H7 (cell line): ENCODE data around the gene CTAGE15. TPM values are rescaled to one million over a fixed set of nuclear protein-coding genes. Genes with fewer than 3 reads are reported as not detected.
"Not testable (repeated sequence)": the region's sequence is repeated elsewhere in the genome, so short reads cannot be mapped to it uniquely, and the experiment has no call there.

Source experiments
- DNase-seq: peaks from one replicate; pipeline ENCODE4 v3.0.0; 2012
- H3K27me3 ChIP-seq: 2 replicates; pipeline ENCODE4 v1.6.0; 2011; ENCODE audit warnings: mild to moderate bottlenecking, low read length; ENCODE audit not compliant: control insufficient read depth, insufficient read depth
- H3K36me3 ChIP-seq: replicated peaks from 2 replicates; pipeline ENCODE4 v1.5.1; 2011; ENCODE audit warnings: low read length; ENCODE audit not compliant: control insufficient read depth, insufficient read depth
- H3K4me3 ChIP-seq: 2 replicates; pipeline ENCODE4 v1.5.1; 2011; ENCODE audit warnings: low read depth, mild to moderate bottlenecking, control low read depth, low read length, moderate library complexity; ENCODE audit not compliant: insufficient read depth
- total RNA-seq: library from RNA; depleted of rRNA; stranded (reverse); fragments of >200 nt; shearing (Covaris generic); gene quantifications from 2 replicates; pipeline ENCODE4 v1.2.3, GENCODE V29; 2014; rRNA removed

Gene CTAGE15
- total RNA-seq, 1 experiment from 2014 or later, result 0.28 TPM

GRCh38 chr7:143603549-143603948 is 31.9 kb downstream of the CTAGE15 start:
- H3K36me3 ChIP-seq, DNase-seq: not testable (repeated sequence)

GRCh38 chr7:143606088-143606487 is 34.5 kb downstream of the CTAGE15 start:
- DNase-seq, H3K4me3 ChIP-seq, H3K36me3 ChIP-seq, H3K27me3 ChIP-seq: not testable (repeated sequence)

More at GRCh38 chr7:143603549-143603948, 31.9 kb downstream of the CTAGE15 start:
- not testable (repeated sequence) for H3K4me3 ChIP-seq, H3K27me3 ChIP-seq

GRCh38 chr7:143615545-143615944 is 43.9 kb downstream of the CTAGE15 start:
- H3K36me3 ChIP-seq, H3K4me3 ChIP-seq, DNase-seq, H3K27me3 ChIP-seq: not testable (repeated sequence)

GRCh38 chr7:143617204-143617603 is 45.6 kb downstream of the CTAGE15 start:
- not testable (repeated sequence) for H3K36me3 ChIP-seq, DNase-seq, H3K4me3 ChIP-seq, H3K27me3 ChIP-seq

GRCh38 chr7:143620058-143620457 is 48.5 kb downstream of the CTAGE15 start:
- not testable (repeated sequence) for H3K36me3 ChIP-seq, DNase-seq, H3K27me3 ChIP-seq

GRCh38 chr7:143620646-143621045 is 49.0 kb downstream of the CTAGE15 start, which contains the start of gene TCAF2:
Gene TCAF2 (plus strand): TSS chr7:143620974.
- H3K27me3 ChIP-seq, DNase-seq, H3K4me3 ChIP-seq, H3K36me3 ChIP-seq: not testable (repeated sequence)

More at GRCh38 chr7:143620058-143620457, 48.5 kb downstream of the CTAGE15 start:
- not testable (repeated sequence) for H3K4me3 ChIP-seq

GRCh38 chr7:143621175-143621574 is 49.6 kb downstream of the CTAGE15 start:
- not testable (repeated sequence) for H3K4me3 ChIP-seq, H3K36me3 ChIP-seq, DNase-seq, H3K27me3 ChIP-seq

- not testable (repeated sequence) for DNase-seq, H3K27me3 ChIP-seq, H3K36me3 ChIP-seq, H3K4me3 ChIP-seq
Observed at GRCh38 chr7:143622130-143622529, 50.5 kb downstream of the CTAGE15 start.

Other genes with a start within 250 kb of the CTAGE15 start
- 11.9 and 16.9 TPM in 2 replicates for gene FAM131B, start 209.1 kb upstream of the CTAGE15 start, total RNA-seq
- gene ZYX, start 190.5 kb upstream of the CTAGE15 start, total RNA-seq, result 84.6 and 97.1 TPM in 2 replicates
- gene EPHA1, start 162.9 kb upstream of the CTAGE15 start, total RNA-seq, result 176 and 189 TPM in 2 replicates
- not detected in 2 replicates for gene TAS2R60, start 128.3 kb upstream of the CTAGE15 start, total RNA-seq
- 0.10 TPM in 1 of 2 replicates, not detected in the other for gene TAS2R41, start 93.9 kb upstream of the CTAGE15 start, total RNA-seq
- 0.07 and 0.10 TPM in 2 replicates for gene TCAF2, start 49.2 kb downstream of the CTAGE15 start, total RNA-seq
- gene CTAGE6, start 185.9 kb downstream of the CTAGE15 start, total RNA-seq, result not detected in 2 replicates